Measurements from ENCODE around the gene BMP2K.

BMP2K gene

GRCh38 chr4:78765432-78766006 is 10.6 kb upstream of the BMP2K start:
- ATAC-seq: no peak

- ATAC-seq: no peak
These were observed 10.1 kb upstream of the BMP2K start for GRCh38 chr4:78766026-78766425.

- ATAC-seq: no peak
These were observed 9.5 kb upstream of the BMP2K start for GRCh38 chr4:78766650-78767049.

GRCh38 chr4:78767350-78767749 is 8.8 kb upstream of the BMP2K start:
- peak in 1 of 2 donors; percentile 15 for ATAC-seq

- ATAC-seq: peak; percentile 75 to 80
These were observed 7.5 kb upstream of the BMP2K start for GRCh38 chr4:78768452-78769180.

DNA sequence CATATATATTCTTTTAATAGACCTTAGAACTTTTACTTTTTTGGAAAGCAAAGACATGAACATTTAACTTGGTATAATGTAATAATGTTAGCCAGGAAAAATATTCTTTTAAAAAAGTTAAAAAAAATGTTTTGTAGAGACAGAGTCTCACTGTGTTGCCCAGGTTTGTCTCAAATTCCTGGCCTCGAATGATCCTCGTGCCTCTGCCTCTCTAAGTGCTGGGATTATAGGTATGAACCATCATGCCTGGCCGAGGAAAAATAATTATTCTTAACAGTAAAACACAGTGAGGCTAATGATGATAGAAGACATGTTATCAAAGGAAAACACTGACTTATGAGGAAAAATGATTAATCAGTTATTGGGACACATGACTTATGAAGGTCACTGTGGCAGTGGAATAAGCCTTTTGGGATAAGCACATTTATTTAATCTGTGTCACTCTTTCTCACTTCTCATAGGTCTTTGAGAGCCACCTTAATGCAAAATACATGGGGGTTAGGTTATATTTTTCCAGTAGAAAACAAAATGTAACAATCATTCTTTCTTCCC is 6.0 kb upstream of the BMP2K start:
- no peak for ATAC-seq

DNA sequence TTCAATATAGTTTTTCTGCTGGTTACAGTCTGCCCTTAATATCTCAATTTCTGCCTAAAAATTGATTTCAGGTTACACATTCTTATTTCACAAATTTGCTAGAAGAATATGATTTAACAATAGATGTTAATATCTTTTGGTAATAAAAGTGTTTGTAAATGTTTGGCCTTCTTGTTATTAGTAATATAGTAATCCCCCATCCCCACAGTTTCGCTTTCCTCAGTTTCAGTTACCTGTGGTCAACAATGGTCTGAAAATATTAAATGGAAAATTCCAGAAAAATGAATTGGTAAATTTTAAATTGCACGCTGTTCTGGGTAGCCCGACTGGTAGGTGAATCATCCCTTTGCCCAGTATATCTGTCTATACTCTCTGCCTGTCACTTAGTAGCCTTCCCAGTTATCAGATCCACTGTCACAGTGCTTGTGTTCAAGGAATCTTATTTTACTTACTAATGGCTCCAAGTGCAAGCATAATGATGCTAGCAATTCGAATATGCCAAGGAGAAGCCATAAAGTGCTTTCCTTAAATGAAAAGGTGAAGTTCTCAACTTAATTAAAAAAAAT is 3.5 kb upstream of the BMP2K start:
- ATAC-seq: no peak

DNA sequence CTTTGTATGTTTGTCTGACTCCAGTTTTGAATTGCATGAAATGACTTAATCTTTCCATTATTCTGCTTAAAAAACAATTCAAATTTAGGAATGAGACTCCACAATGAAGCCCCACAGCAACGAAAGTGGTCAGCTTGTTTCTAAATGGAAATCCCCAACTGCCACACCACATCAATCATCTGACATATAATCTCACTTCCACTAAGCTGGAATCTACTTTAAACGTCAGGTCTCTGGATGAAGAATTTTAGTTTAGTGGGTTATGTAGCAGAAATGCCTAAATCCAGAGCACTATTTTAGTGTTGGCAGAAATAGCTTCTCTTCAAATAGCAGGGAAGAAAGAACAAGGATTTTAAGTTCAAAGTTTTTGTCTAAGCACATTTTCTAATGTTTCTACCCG is 1.7 kb upstream of the BMP2K start:
- ATAC-seq: no peak

GRCh38 chr4:78775303-78776078 is 659 bp upstream of the BMP2K start:
- ATAC-seq: peak; percentile 71 to 79

GRCh38 chr4:78776729-78777575 is 802 bp downstream of the BMP2K start:
- peak; percentile 64 to 65 for ATAC-seq

DNA sequence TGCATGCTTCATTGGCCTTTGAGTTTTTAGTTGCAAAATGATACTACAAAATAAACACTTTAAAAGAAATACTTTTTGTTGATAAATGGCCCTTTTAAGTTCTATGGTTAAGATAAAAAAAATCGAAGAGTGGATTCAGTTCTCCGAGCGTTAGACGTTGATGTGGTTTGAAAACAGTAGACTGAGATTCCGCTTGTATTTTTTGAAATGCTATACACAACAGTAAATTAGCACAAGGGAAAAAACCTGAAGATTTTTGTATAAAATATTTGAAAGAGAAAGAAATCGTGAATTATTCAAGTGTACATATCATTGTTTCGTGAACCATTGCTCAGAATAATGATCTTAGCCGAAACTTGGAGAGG is 1.4 kb downstream of the BMP2K start:
- no peak for ATAC-seq

GRCh38 chr4:78778530-78778929 is 2.4 kb downstream of the BMP2K start:
- no peak for ATAC-seq

DNA sequence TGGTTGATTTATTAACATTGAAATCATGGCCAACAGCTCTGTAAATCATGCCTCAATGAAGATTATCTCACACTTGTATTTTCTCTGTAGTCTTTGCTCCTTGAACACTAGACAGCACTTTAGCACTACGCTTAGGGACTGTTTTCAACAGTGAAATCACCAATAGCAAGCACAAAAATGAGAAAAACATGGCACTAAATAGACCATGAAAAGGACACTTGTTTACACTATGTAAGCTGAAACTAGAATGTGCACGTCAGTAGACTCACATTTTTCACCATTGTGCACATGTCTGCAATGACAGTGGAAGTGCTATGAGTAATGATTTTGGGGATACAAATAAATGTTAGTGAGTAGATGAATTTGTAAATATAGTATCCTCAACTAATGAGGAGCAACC is 3.1 kb downstream of the BMP2K start:
- ATAC-seq: no peak

DNA sequence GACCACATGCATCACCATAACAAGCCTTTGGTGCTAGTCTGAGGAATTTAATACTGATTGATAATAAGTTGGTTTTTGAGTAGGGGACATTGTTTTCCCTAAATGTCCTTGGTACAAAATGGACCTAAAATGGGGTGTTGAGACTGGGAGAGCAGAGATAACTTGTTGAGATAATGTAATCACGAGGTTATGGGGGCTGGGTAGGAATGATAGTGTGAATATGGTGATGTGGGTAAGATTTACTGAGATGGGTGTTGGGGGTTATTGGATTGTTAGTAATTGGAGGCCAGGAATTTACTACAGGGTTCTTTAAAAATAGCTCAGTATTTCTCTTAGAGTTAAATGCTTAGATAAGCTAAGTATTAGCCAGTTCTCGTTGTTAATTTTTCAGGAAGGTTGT is 3.9 kb downstream of the BMP2K start:
- ATAC-seq: no peak

GRCh38 chr4:78781139-78781538 is 5.0 kb downstream of the BMP2K start:
- no peak for ATAC-seq

DNA sequence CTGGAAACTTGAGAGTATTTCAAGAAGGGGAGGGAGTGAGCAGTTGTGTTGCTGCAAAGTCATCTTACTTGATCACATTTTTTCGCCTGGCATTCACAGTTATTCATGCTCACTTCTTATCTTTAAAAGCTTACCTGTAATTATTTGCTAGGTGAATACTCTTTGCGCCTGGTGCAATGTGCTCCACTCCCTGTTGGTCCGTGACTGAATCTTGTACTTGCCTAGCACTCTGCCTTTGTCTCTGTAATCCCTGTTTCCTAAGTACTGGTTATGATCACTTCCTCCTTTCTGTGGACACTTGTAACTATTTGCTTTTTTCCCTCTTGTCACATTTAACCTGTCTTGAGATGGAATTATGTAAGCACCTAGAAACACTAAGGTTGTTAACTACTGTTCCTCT is 5.8 kb downstream of the BMP2K start:
- ATAC-seq: no peak

DNA sequence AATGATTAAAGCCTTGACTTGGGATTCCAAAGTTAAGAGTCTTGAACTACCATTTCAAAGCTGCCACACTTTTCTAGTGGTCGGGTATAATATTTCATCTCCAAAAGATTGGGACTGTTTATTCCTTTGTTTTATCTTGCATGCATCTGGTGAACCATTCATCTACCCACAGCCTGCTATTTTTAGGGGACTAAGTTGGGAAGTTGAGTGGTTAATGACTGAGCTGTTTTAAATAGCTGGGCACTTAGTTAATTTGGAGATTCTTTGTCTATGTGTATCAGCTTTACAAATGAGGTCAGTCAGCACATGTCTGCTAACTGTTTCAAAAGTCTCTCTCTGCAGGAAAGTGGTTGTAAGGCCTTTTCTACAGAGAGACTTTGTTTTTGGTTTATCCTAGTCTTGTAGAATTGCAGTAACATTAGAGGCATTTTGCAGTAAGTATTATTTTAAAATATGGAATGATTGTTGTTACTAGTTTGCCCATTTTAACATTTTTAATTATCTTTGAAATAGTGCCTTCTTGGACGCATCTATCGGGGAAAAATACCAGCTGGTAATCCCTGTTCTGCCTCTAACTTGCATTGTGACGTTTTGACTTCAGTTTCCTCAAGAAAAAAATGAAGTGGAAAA is 8.2 kb downstream of the BMP2K start:
- no peak for ATAC-seq

DNA sequence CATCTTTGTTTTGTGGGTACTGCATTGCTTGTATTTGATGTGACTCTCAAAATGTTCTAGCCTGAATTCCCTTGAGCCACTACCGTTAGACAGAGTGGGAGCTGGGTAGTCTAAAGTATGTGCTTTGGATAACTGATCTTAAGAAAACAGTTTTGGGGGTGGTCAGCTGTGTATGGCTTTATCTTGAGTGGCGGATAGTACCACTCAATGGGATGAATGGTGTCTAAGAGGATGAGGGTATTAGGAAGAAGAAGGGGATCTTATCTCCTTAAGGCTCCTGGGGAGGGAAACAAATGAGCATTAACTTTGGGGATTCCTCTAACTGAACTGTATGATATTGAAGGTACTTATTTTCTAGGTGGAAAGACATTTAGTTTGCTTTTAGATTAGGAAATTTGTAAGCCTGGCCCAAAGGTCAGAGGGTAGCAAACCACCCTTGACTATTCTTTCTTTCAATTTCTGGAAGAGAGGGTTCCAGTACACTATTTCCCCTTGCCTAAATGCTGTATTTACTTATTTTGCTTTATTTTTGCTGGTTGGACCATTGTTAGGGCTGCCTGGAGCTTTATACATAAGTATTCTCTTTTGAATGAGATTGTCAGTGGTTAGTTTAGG is 11.3 kb downstream of the BMP2K start:
- ATAC-seq: no peak

- no peak for ATAC-seq
These were observed 12.1 kb downstream of the BMP2K start for GRCh38 chr4:78788007-78788889.
